Muscle of back (tissue), 11 donors: Measurements from ENCODE around the gene COX19. TPM values are rescaled to one million over a fixed set of nuclear protein-coding genes. Genes with fewer than 3 reads are reported as not detected.
A peak's percentile ranks its signal among the peaks of the same experiment; 100 is the strongest.
"Not testable (repeated sequence)": the region's sequence is repeated elsewhere in the genome, so short reads cannot be mapped to it uniquely, and the experiment has no call there.

Source experiments
- DNase-seq, 3 donors: peaks; one replicate each; pipeline versions ENCODE4 v3.0.0 to v3.0.0-alpha.2; 2013
- polyA plus RNA-seq, 10 donors: library from polyadenylated mRNA; unstranded; fragments of 120-200 nt; gene quantifications; one replicate each; pipeline ENCODE4 v1.2.1, GENCODE V29; 2013; ENCODE audit not compliant: insufficient read length in 10 of 10

The COX19 gene
- polyA plus RNA-seq, 10 donors = 7.0 to 12.4 (median 10.5) TPM

GRCh38 chr7:926061-927030, 49.0 kb downstream of the COX19 start:
- DNase-seq = no peak

GRCh38 chr7:925601-926000, 49.7 kb downstream of the COX19 start:
- no peak for DNase-seq

GRCh38 chr7:924541-925231, 50.7 kb downstream of the COX19 start:
- peak in 1 of 3 donors; percentile 73 for DNase-seq

- not testable (repeated sequence) for DNase-seq
Observed at GRCh38 chr7:924042-924441, 51.3 kb downstream of the COX19 start.

DNA sequence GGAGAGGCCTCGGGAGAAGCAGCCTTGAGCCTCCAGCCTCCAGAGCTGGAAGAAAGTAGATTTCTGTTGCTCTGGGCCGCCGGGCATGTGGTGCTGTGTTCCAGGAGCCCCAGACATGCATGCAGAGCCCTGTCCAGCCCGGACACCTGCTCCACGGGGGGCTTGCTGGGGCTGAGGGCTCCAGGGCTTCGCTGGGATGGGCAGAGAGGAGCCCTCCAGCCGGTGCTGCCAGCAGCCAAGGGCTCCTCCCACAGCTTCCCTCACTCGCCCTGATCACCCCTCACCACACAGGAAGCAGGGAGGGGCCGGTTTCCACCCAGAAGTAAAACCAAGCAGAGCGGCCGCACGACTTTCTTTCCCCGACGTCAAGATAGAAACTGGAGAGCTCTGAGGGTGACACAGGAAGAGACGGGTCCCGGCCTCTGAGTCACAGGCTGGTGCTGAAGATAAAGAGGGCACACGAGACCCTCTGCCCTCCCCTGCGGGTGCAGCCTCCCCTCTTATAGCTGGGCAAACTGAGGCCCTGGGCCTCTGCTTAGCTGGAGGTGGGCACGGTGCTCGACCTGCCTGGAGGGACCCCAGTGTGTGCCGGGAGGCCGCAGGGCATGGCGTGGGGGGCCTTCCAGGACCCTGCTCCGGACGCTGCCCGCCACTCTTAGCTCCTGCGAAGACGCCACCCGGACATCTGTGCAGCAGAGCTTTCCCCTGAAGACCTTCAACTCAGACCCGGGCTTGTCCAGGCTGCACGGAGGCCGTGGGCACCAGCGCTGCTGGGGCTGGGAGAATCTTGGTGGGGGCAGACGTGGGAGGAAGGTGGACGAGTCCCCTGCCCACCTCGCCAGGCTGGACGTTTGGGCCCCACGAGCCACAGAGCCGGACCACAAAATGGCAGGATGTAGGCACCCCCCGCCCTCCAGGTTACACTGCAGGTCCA, 52.0 kb downstream of the COX19 start:
- DNase-seq = peak in 2 of 3 donors; percentile 36 to 73

DNA sequence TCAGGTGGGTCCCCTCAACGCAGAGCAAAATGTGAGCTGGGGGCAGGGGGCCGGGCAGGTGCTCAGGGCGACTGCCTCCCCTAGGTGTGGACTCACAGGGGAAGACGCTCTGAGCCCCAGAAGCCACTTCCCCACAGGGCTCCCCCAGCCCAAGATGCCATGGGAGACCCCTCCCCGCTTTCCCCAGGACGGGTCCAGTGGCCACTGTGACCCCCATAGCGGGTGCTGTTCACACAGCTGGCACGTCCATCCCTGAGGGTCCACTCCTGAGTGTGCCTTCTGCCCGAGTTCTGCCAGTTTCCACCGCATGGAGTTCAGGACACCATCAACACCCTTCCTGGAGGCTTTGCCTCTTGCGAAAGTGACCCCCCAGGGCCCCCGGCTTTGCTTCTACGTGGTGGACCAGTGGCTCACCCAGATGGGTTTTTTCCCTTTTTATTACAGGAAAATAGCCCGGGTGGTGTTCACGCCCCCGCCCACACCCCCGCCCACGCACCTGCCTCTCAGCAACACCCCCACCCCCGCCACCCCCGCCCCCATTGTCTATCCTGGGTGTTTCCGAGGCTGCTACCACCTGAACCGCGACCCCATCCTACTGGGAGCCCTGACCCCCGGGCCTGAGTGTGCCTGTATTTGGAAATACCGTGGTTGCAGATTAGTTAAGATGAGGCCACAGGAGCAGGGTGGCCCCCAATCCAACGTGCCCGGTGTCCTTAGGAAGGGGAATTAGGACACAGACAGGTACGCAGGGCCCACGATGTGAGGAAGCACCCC, 52.8 kb downstream of the COX19 start:
- no peak for DNase-seq

DNA sequence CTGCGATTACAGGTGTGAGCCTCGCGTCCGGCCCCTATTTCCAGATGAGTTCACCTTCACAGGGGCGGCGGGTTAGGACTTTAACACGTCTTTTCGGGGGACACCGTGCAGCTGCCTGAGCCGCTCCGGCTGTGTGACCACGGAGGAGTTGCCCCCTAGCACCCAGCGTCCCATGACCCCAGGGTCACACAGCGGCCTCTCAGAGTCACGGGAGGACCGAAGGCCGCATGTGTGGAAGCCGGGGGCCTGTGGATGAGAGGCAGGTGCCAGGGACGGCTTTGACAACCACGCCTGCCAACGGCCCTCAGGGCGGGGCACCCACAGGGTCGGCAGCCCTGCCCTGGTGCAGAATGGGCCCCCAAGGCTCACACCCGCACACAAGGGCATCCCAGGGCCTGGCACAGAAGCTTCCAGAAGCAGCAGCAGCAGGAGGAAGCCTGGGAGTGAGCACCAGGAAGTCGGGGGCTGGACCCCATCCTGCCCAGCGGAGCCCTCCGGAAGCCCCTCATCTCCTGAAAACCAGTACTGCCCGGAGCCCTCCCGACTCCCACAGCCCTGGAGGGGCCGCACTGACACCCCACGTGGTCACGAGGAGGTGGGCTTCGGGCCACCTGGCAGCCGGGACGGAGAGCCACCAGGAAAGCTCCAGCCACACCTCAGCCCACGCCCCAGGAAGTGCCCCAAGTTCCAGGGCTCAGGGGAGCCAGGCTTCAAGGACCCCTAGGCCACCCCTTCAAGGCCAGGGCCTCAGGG, 53.6 kb downstream of the COX19 start:
- DNase-seq = no peak

GRCh38 chr7:921071-921461, 54.3 kb downstream of the COX19 start:
- no peak for DNase-seq

- DNase-seq = no peak
Observed at GRCh38 chr7:920351-921070, 54.8 kb downstream of the COX19 start.

DNA sequence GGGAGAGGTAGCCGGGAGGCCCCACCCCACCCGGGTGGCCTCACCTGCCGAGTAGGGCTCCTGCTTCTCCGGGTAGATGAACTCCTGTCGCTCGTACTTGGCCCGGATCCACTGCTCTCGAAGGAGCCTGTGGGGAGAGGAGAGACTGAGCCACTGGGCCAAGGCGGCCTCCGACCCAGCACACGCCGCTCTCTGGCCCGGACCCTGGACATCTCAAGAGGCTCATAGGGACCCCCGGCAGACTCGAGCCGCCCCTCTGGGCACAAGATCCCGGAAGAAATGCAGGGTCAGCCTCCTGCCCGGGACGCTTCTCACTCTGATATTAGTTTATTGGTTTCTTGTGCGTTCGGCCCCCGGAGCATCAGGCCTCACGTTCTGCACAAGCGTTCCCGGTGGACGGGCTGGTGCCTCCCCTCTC, 55.4 kb downstream of the COX19 start:
- DNase-seq = no peak

GRCh38 chr7:919114-919442, 56.3 kb downstream of the COX19 start:
- no peak for DNase-seq

DNA sequence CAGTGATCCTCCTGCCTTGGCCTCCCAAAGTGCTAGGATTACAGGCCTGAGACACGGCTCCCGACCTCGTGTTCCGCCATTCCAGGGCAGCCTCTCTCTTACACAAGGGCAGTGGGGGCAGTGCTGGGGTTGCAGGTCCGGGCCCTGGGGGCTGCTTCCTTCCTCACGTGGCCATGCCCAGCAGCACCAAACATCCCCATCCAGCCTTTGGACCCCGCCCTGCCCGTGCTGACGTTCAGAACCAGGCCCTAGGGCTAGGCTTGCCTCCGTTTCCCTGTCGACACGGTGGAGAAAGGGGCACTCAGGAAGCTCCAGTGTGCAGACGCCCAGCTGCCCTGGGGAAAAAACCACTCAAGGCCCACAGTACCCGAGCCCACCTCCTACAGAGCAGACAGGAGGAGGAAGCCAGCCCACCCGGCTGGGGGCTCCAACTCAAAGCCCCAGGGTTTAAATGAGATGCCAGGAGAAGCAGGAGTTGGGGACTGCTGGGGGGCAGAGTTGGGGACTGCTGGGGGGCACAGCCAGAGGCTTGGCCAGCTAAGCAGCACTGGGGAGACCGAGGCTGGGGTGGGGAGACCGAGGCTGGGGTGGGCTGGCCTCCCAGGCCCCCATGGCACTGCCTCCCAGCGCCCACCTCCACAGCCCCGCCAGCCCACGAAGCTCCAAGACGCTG, 56.8 kb downstream of the COX19 start:
- DNase-seq = no peak

GRCh38 chr7:918118-918425, 57.3 kb downstream of the COX19 start:
- DNase-seq = no peak

GRCh38 chr7:917255-918117, 57.9 kb downstream of the COX19 start:
- no peak for DNase-seq

GRCh38 chr7:916291-916941, 58.9 kb downstream of the COX19 start:
- DNase-seq = no peak
